Keratinocyte (primary cell): ENCODE data around the gene FRMD1. TPM values are rescaled to one million over a fixed set of nuclear protein-coding genes. Genes with fewer than 3 reads are reported as not detected.
"Not testable (repeated sequence)": the region's sequence is repeated elsewhere in the genome, so short reads cannot be mapped to it uniquely, and the experiment has no call there.

Experiments used
- DNase-seq: peaks from one replicate; pipeline ENCODE4 v3.0.0-alpha.2; 2011; ENCODE audit warnings: low read depth, missing footprints, low spot score
- FAIRE-seq: peaks from 2 replicates; lab custom pipeline; 2011; peaks lifted over from hg19 to GRCh38; lab: Jason Lieb, UNC
- H2AFZ ChIP-seq: 2 replicates; pipeline ENCODE4 v1.6.0; 2012; ENCODE audit warnings: low read length, control low read depth, inconsistent platforms; ENCODE audit not compliant: control insufficient read depth
- H3K27ac ChIP-seq: 2 replicates; pipeline ENCODE4 v1.5.1; 2011; ENCODE audit warnings: low read length; ENCODE audit not compliant: control insufficient read depth, insufficient read depth
- H3K27me3 ChIP-seq: 3 replicates; pipeline ENCODE4 v1.6.0; 2011; ENCODE audit warnings: low read length; ENCODE audit not compliant: control insufficient read depth, insufficient read depth; ENCODE audit errors: extremely low read depth
- H3K36me3 ChIP-seq, 2 experiments: 2 replicates in 1 of 2; 3 replicates in 1 of 2; pipeline ENCODE4 v1.5.1; 2011; ENCODE audit warnings: low read length in 2 of 2, mild to moderate bottlenecking in 1 of 2; ENCODE audit not compliant: control insufficient read depth in 2 of 2, insufficient read depth in 2 of 2; ENCODE audit errors: extremely low read depth in 1 of 2
- H3K4me1 ChIP-seq: 3 replicates; pipeline ENCODE4 v1.5.1; 2011; ENCODE audit warnings: low read length; ENCODE audit not compliant: control insufficient read depth, insufficient read depth; ENCODE audit errors: extremely low read depth
- H3K4me2 ChIP-seq: 3 replicates; pipeline ENCODE4 v1.6.0; 2011; ENCODE audit warnings: low read depth, low read length; ENCODE audit not compliant: control insufficient read depth, insufficient read depth; ENCODE audit errors: extremely low read depth
- H3K4me3 ChIP-seq, 3 experiments: fragments of 200-600 bp in 1 of 3; sonication (generic) in 1 of 3; 2 replicates in 2 of 3; 3 replicates in 1 of 3; pipeline ENCODE4 v1.5.1; 2011 to 2016; ENCODE audit warnings: low read length in 3 of 3, mild to moderate bottlenecking in 3 of 3, control low read depth in 2 of 3, inconsistent platforms in 1 of 3, low read depth in 1 of 3, mixed read lengths in 1 of 3, mixed run types in 1 of 3, moderate library complexity in 1 of 3; ENCODE audit not compliant: control insufficient read depth in 2 of 3, insufficient read depth in 2 of 3; ENCODE audit errors: extremely low read depth in 1 of 3
- H3K79me2 ChIP-seq: 2 replicates; pipeline ENCODE4 v1.6.0; 2012; ENCODE audit warnings: low read length; ENCODE audit not compliant: control insufficient read depth, insufficient read depth
- H3K9ac ChIP-seq: 3 replicates; pipeline ENCODE4 v1.6.0; 2011; ENCODE audit warnings: low read length; ENCODE audit not compliant: control insufficient read depth, insufficient read depth; ENCODE audit errors: extremely low read depth
- H3K9me1 ChIP-seq: 3 replicates; pipeline ENCODE4 v1.6.0; 2011; ENCODE audit warnings: low read length; ENCODE audit not compliant: control insufficient read depth, insufficient read depth; ENCODE audit errors: extremely low read depth
- H3K9me3 ChIP-seq: 2 replicates; pipeline ENCODE4 v1.5.1; 2012; ENCODE audit warnings: low read depth, low read length; ENCODE audit not compliant: control insufficient read depth
- H4K20me1 ChIP-seq: 3 replicates; pipeline ENCODE4 v1.6.0; 2011; ENCODE audit warnings: low read length; ENCODE audit not compliant: control insufficient read depth, insufficient read depth; ENCODE audit errors: extremely low read depth
- CTCF ChIP-seq, 3 experiments: IDR thresholded peaks in 1 of 3; conservative IDR thresholded peaks in 1 of 3; optimal IDR thresholded peaks in 1 of 3; 2 replicates in 2 of 3; 3 replicates in 1 of 3; pipeline versions ENCODE3 to v1.5.1; 2011; ENCODE audit warnings: low read length in 3 of 3, mild to moderate bottlenecking in 3 of 3, moderate library complexity in 2 of 3, control low read depth in 1 of 3, inconsistent platforms in 1 of 3; ENCODE audit not compliant: insufficient read depth in 2 of 3; ENCODE audit errors: extremely low read depth in 1 of 3
- EZH2 ChIP-seq: IDR thresholded peaks from one replicate; pipeline ENCODE4 v1.6.1; 2012; ENCODE audit warnings: inconsistent platforms, mild to moderate bottlenecking, low read length, moderate library complexity
- dilution Hi-C: fragments of 300-500 bp; cut with MboI; formaldehyde crosslinking; loops from one replicate; pipeline ENCODE4 v1.7.0; 2020; ENCODE audit warnings: low sequenced_read_pairs; ENCODE audit not compliant: extremely low pct_ligation_motif_present
- polyA plus RNA-seq, 5 experiments: library from polyadenylated mRNA; depleted of rRNA in 3 of 5; stranded (reverse) in 3 of 5; stranded (forward) in 1 of 5; unstranded in 1 of 5; fragments of >200 nt; gene quantifications; 1 replicate in 1 of 5; 2 replicates in 3 of 5; 3 replicates in 1 of 5; pipeline versions ENCODE4 v1.2.1 to v1.2.3, GENCODE V29; 2011 to 2012; ENCODE audit warnings: missing spikeins in 2 of 5, low read depth in 1 of 5, low replicate concordance in 1 of 5

Gene FRMD1
- polyA plus RNA-seq, 1 donor (not counting 4 experiments of a cell fraction or from before 2014, with no cell fraction given): not detected

GRCh38 chr6:168080393-168081077 is 1.5 kb upstream of the FRMD1 start:
- Histone ChIP-seq H3K36me3 (no peaks in the 10 kb centered on the region), H3K79me2 (no peaks in the 10 kb centered on the region), H2AFZ (no peak overlapping the region), H3K27me3 (peaks cover 6% of the 10 kb centered on the region), H3K4me2 (no peak overlapping the region), H4K20me1 (no peaks in the 10 kb centered on the region), H3K4me3 (no peak overlapping the region), H3K9ac (no peak overlapping the region), H3K9me3 (no peaks in the 10 kb centered on the region), H3K9me1 (no peaks in the 10 kb centered on the region), H3K27ac (no peak overlapping the region), H3K4me1 (no peaks in the 10 kb centered on the region)
- TF ChIP-seq CTCF (optimal IDR thresholded peaks at IDR 0.05 in 1 of 3, IDR thresholded peaks at IDR 0.05 in 1 of 3, conservative IDR thresholded peaks at IDR 0.05 in 1 of 3; ENCODE audit: extremely low read depth in 1 of 3, insufficient read depth in 2 of 3, low read length in 3 of 3): no peak
- FAIRE-seq: no peak
- dilution Hi-C loops: no loop called here
- no peak for DNase-seq

GRCh38 chr6:168078175-168078942 is 653 bp downstream of the FRMD1 start:
- Histone ChIP-seq H3K27me3 (no peaks in the 10 kb centered on the region), H3K9me1 (no peaks in the 10 kb centered on the region), H3K79me2 (no peaks in the 10 kb centered on the region), H3K9ac (no peak overlapping the region), H3K4me1 (no peaks in the 10 kb centered on the region), H2AFZ (no peak overlapping the region), H3K4me2 (no peak overlapping the region), H3K4me3 (no peak overlapping the region), H3K27ac (no peak overlapping the region), H3K36me3 (no peaks in the 10 kb centered on the region), H3K9me3 (peaks cover 6% of the 10 kb centered on the region), H4K20me1 (no peaks in the 10 kb centered on the region)
- dilution Hi-C loops: no loop called here
- no peak for TF ChIP-seq CTCF (optimal IDR thresholded peaks at IDR 0.05 in 1 of 3, IDR thresholded peaks at IDR 0.05 in 1 of 3, conservative IDR thresholded peaks at IDR 0.05 in 1 of 3; ENCODE audit: extremely low read depth in 1 of 3, insufficient read depth in 2 of 3, low read length in 3 of 3)
- TF ChIP-seq EZH2: no peak
- DNase-seq: no peak
- no peak for FAIRE-seq

GRCh38 chr6:168077401-168077800 is 1.6 kb downstream of the FRMD1 start:
- H3K4me1 ChIP-seq, H3K4me2 ChIP-seq, H3K9me1 ChIP-seq, H4K20me1 ChIP-seq, H3K27ac ChIP-seq, H3K9ac ChIP-seq, H3K36me3 ChIP-seq, H2AFZ ChIP-seq, H3K27me3 ChIP-seq, dilution Hi-C loops, H3K4me3 ChIP-seq, FAIRE-seq, H3K79me2 ChIP-seq, H3K9me3 ChIP-seq, DNase-seq: not testable (repeated sequence)
